Body of pancreas (tissue), 4 donors: ENCODE measurements around the gene DCHS2.

Source experiments
- CTCF ChIP-seq, 7 experiments: fragments of 450-650 bp in 4 of 7; fragments of 200-600 bp in 3 of 7; sonication (generic) in 3 of 7; IDR thresholded peaks; one replicate each; pipeline ENCODE4 v1.5.1; 2016 to 2019; ENCODE audit warnings: antibody characterized with exemption in 7 of 7
- POLR2A ChIP-seq, 3 donors: fragments of 450-650 bp; IDR thresholded peaks; one replicate each; pipeline ENCODE4 v1.6.1; 2016; ENCODE audit warnings: antibody characterized with exemption in 3 of 3, mild to moderate bottlenecking in 2 of 3

GRCh38 chr4:154450966-154451365 is 40.6 kb downstream of the DCHS2 start:
- TF ChIP-seq CTCF (IDR thresholded peaks at IDR 0.05) (no peak), POLR2A (IDR thresholded peaks at IDR 0.05) (no peak)
